ENCODE data around the gene ARHGAP24.

DNA sequence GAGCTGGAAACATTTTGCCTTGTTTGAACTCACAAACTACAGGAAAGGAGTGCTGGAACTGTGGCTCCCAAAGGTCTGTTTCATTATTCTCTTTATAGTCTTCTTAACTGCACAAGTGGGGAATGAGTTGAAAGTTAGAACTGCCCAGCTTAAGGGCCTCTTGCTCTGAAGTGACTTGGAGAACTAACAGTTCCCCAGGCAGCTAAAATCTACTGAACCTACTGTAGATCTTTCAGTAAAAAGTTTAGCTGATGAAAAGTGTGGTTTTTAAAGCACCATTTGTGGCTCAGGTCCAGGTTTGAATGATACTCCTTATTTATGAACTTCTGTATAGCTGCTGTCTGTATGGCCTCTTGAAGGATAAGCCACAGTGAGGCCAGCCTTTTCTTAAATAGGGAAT lies 531.1 kb downstream of the ARHGAP24 start:
- TF ChIP-seq, protein P1, sequence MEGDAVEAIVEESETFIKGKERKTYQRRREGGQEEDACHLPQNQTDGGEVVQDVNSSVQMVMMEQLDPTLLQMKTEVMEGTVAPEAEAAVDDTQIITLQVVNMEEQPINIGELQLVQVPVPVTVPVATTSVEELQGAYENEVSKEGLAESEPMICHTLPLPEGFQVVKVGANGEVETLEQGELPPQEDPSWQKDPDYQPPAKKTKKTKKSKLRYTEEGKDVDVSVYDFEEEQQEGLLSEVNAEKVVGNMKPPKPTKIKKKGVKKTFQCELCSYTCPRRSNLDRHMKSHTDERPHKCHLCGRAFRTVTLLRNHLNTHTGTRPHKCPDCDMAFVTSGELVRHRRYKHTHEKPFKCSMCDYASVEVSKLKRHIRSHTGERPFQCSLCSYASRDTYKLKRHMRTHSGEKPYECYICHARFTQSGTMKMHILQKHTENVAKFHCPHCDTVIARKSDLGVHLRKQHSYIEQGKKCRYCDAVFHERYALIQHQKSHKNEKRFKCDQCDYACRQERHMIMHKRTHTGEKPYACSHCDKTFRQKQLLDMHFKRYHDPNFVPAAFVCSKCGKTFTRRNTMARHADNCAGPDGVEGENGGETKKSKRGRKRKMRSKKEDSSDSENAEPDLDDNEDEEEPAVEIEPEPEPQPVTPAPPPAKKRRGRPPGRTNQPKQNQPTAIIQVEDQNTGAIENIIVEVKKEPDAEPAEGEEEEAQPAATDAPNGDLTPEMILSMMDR (conservative IDR thresholded peaks at IDR 0.05 in 1 of 2, IDR thresholded peaks at IDR 0.05 in 1 of 2; ENCODE audit: extremely low read depth in 1 of 2, insufficient read depth in 1 of 2, low read depth in 1 of 2, low read length in 2 of 2), result no peak
- no peak for TF ChIP-seq EZH2 (IDR thresholded peaks at IDR 0.05; ENCODE audit: borderline replicate concordance, low read length)

Measured in mammary epithelial cell (primary cell).